Activated CD8-positive, alpha-beta T cell treated with anti-CD3 and anti-CD28 coated beads, Interleukin-2, amount 10 ng/mL, durations not matched to agents 7 days and 5 days (primary cell): ENCODE results near the gene PADI3. TPM values are rescaled to one million over a fixed set of nuclear protein-coding genes. Genes with fewer than 3 reads are reported as not detected.

Source experiments
- ATAC-seq: fragments of 150-1000 bp; cut with Tn5 transposase; one replicate; pipeline ENCODE4 v1.10.0; 2021; ENCODE audit warnings: moderate library complexity
- CTCF ChIA-PET: fragments of 350-600 bp; sonication (Branson Sonifier 250); formaldehyde crosslinking; loops from one replicate; lab custom pipeline; 2021; ENCODE audit warnings: antibody characterized with exemption; lab: Charles Lee
- POLR2A ChIA-PET: fragments of 350-600 bp; sonication (Branson Sonifier 250); formaldehyde crosslinking; loops from one replicate; lab custom pipeline; 2021; ENCODE audit warnings: antibody characterized with exemption; lab: Charles Lee
- DNase-seq: peaks from one replicate; pipeline ENCODE4 v3.0.0-alpha.2; 2020
- H3K27ac Mint-ChIP-seq: one replicate; pipeline ENCODE4 v1.8.0; 2021; ENCODE audit warnings: mild to moderate bottlenecking, mixed read lengths
- H3K27me3 Mint-ChIP-seq: one replicate; pipeline ENCODE4 v1.8.0; 2021; ENCODE audit warnings: low read depth, mixed read lengths
- H3K36me3 Mint-ChIP-seq: one replicate; pipeline ENCODE4 v1.8.0; 2021; ENCODE audit warnings: low read depth, mixed read lengths
- H3K4me1 Mint-ChIP-seq: one replicate; pipeline ENCODE4 v1.8.0; 2021; ENCODE audit warnings: low read depth, mixed read lengths
- H3K4me3 Mint-ChIP-seq: one replicate; pipeline ENCODE4 v1.8.0; 2021; ENCODE audit warnings: mild to moderate bottlenecking, mixed read lengths
- H3K9me3 Mint-ChIP-seq: one replicate; pipeline ENCODE4 v1.8.0; 2022; ENCODE audit warnings: mixed read lengths; ENCODE audit not compliant: insufficient read depth
- total RNA-seq, 2 experiments: library from RNA; stranded (reverse); gene quantifications; one replicate each; pipeline ENCODE4 v1.2.3, GENCODE V29; 2021

PADI3 gene
- total RNA-seq, 2 experiments from 2014 or later, result not detected

DNA sequence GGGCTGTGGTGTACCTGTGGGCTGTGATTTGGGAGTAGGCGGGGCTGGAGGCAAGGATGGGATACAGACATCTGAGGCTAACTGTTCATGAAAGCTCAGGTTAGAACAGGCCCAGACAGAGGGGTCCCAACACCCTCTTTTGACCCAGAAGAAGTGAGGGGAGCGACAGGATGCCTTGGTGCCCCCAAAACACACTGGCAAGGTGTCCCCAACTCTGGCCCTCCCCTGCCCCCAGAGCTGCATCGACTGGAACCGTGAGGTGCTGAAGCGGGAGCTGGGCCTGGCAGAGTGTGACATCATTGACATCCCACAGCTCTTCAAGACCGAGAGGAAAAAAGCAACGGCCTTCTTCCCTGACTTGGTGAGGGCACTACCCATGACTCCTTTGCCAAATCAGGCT lies 31.5 kb downstream of the PADI3 start:
- H3K9me3 Mint-ChIP-seq, result no peaks in the 10 kb centered on the region
- H3K4me1 Mint-ChIP-seq, result no peaks in the 10 kb centered on the region
- CTCF ChIA-PET, result no interaction called here
- no peak overlapping the region for H3K27ac Mint-ChIP-seq
- POLR2A ChIA-PET, result no interaction called here
- H3K4me3 Mint-ChIP-seq, result no peak overlapping the region
- ATAC-seq, result no peak
- no peak for DNase-seq
- H3K36me3 Mint-ChIP-seq, result no peaks in the 10 kb centered on the region
- peaks cover 7% of the 10 kb centered on the region for H3K27me3 Mint-ChIP-seq

DNA sequence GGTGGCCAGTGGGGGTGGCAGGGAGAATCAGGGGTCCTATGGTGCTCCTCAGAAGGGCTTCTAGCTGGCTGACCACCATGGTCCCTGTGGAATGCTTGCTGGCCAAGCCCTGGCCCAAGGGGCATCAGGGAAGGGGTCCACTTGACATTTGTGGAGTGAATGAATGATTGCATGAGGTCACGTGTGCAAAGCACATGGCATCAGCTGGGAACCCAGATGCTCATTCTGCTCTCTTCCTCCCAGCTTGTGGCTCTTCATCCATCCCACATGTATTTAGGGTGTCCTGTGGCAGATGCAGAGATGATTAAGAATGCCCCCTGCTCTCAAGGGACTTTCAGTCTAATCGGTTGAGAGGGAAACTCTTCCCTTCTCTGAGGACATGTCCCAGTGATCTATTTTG lies 32.0 kb downstream of the PADI3 start:
- CTCF ChIA-PET, result no interaction called here
- H3K9me3 Mint-ChIP-seq, result no peaks in the 10 kb centered on the region
- no peak overlapping the region for H3K27ac Mint-ChIP-seq
- no peaks in the 10 kb centered on the region for H3K4me1 Mint-ChIP-seq
- H3K27me3 Mint-ChIP-seq, result peaks cover 6% of the 10 kb centered on the region
- no peak overlapping the region for H3K4me3 Mint-ChIP-seq
- no peak for DNase-seq
- POLR2A ChIA-PET, result no interaction called here
- no peak for ATAC-seq
- no peaks in the 10 kb centered on the region for H3K36me3 Mint-ChIP-seq

DNA sequence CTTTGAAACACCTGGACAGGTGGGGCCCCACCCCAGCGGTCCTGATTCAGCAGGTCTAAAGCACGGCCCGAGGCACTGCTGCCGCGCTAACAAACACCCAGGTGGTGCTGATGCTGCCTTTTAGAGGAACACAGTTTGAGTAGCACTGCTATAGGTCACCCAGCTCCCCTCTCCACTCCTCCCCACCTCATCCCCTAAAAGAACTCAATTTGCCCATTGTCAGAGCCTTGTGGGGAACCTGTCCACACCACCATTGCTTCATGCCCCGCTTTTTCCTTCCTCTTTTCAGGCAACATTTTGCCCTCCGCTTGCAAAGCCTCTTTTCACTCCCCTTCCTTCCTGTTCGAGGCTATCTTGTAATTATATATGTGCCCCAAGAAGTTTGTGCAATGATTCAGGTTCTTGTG lies 32.9 kb downstream of the PADI3 start:
- ChIA-PET POLR2A (interaction anchor here (0.7 kb wide), 1 partner anchor 546 kb away, joined by 3 read pairs; no protein-coding TSS in a partner anchor), CTCF (no interaction called here)
- DNase-seq, result no peak
- Mint-ChIP-seq H3K4me1 (no peaks in the 10 kb centered on the region), H3K27ac (no peak overlapping the region), H3K9me3 (no peaks in the 10 kb centered on the region), H3K4me3 (no peak overlapping the region), H3K27me3 (peaks cover 6% of the 10 kb centered on the region), H3K36me3 (no peaks in the 10 kb centered on the region)
- ATAC-seq, result no peak

DNA sequence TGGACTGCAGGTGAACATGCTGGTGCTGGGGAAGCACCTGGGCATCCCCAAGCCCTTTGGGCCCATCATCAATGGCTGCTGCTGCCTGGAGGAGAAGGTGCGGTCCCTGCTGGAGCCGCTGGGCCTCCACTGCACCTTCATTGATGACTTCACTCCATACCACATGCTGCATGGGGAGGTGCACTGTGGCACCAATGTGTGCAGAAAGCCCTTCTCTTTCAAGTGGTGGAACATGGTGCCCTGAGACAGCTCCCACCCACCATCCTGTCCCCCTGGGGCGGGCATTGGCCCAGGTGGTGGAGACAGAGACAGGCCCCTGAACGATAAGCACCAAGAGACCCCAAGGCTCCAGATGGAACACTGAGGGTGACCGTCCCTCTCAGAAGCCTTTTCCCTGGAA lies 33.9 kb downstream of the PADI3 start:
- Mint-ChIP-seq H3K4me3 (no peak overlapping the region), H3K36me3 (no peaks in the 10 kb centered on the region), H3K9me3 (no peaks in the 10 kb centered on the region), H3K27me3 (peaks cover 6% of the 10 kb centered on the region), H3K4me1 (no peaks in the 10 kb centered on the region), H3K27ac (no peak overlapping the region)
- ChIA-PET POLR2A (no interaction called here), CTCF (no interaction called here)
- ATAC-seq (no peak), DNase-seq (no peak)

DNA sequence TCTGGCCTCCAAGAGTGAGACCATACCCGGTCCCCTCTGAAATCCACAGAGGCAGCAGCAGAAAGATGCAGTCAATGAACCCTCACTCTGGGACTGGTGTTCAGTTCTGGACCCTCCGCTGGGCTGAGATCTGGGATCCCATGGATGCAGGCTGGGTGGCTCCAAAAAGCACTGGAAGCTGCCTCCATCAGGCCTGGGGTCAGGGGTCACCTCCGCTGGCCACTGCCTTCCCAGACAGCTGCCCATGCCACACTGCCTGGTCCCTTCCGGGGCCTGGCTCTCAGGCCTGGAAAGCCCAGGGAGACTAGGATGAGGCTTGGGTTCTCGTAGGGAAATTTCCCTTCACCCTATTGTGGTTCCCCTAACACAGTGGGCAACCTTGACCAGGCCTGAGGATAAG lies 37.7 kb downstream of the PADI3 start:
- ATAC-seq, result no peak
- H3K27ac Mint-ChIP-seq, result no peak overlapping the region
- H3K9me3 Mint-ChIP-seq, result no peaks in the 10 kb centered on the region
- DNase-seq, result no peak
- H3K4me1 Mint-ChIP-seq, result no peaks in the 10 kb centered on the region
- POLR2A ChIA-PET, result no interaction called here
- no peak overlapping the region for H3K4me3 Mint-ChIP-seq
- peaks cover 6% of the 10 kb centered on the region for H3K27me3 Mint-ChIP-seq
- CTCF ChIA-PET, result no interaction called here
- no peaks in the 10 kb centered on the region for H3K36me3 Mint-ChIP-seq

DNA sequence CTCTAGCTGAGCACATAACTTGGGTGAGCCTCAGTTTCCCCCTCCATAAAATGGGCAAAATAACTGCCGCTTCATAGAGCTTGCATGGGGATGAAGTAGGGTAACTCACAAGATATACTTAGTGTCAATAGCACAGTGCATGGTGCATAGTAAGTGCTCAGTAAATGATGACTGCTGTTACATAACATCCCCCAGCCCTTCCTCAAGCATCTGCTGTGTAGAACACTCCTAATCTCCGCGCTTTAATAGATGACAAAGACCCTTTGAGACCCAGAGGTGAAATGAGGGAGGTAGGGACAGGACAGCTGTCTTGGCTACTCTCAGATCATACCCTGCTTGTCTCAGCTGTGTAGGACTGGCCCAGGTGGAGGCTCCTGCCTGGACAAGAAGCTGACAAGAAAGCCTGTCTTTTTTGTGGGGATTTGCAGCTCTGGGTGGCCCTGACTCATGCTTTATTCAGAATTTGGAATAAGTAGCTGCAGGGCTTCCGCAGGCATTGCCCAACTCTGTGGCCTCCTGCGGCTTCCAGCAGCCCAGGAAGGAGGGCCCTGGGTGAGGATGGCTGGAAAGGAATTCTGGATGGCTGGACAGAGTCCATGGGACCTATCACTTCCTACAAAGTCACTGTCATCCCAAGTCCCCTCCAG lies 38.4 kb downstream of the PADI3 start:
- Mint-ChIP-seq H3K27me3 (peaks cover under 1% of the 10 kb centered on the region), H3K4me3 (no peak overlapping the region), H3K9me3 (no peaks in the 10 kb centered on the region), H3K27ac (no peak overlapping the region), H3K36me3 (no peaks in the 10 kb centered on the region), H3K4me1 (no peaks in the 10 kb centered on the region)
- DNase-seq (no peak), ATAC-seq (no peak)
- ChIA-PET POLR2A (no interaction called here), CTCF (no interaction called here)

DNA sequence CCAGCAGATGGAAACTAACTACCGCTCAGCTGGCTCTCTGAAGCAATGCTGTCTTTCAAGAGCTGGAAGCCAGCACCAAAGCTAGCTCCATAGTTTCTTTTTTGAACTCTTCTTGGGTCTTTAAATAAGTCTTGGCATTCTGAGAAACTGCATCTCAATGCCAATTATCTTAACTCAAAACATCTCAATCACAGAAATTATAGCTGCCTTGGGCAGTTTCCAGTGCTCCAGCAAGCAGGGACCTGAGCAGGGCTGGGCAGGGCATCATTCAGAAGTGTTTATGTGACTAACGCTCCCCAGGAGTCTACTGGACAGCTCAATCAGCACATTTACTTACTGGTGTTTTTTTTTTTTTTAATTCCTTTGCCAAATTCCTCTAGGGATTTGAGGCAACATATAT lies 40.8 kb downstream of the PADI3 start:
- ChIA-PET CTCF (no interaction called here), POLR2A (no interaction called here)
- Mint-ChIP-seq H3K27me3 (peaks cover 4% of the 10 kb centered on the region), H3K36me3 (no peaks in the 10 kb centered on the region), H3K4me1 (no peaks in the 10 kb centered on the region), H3K27ac (no peak overlapping the region), H3K4me3 (no peak overlapping the region), H3K9me3 (no peaks in the 10 kb centered on the region)
- DNase-seq (no peak), ATAC-seq (no peak)

DNA sequence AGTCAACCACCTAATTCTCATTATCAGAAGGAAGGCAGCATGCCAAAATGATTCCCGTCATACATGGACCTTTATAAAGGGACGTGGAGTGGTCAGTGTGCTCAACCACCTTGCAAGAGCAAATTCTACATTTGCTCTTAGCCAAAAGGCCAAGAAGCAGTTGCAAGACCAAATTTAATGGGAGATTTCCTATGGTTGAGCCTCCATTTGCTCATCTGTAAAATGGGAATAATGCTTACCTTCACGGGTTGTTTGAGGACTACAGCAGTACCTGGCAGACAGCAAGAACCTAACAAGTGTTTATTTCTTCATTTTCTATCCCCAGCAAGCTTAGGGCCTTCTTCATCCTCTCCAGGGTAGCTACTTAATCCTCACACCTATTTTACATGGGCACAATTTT lies 41.7 kb downstream of the PADI3 start:
- Mint-ChIP-seq H3K9me3 (no peaks in the 10 kb centered on the region), H3K4me1 (no peaks in the 10 kb centered on the region), H3K36me3 (no peaks in the 10 kb centered on the region), H3K27ac (no peak overlapping the region), H3K27me3 (peaks cover 4% of the 10 kb centered on the region), H3K4me3 (no peak overlapping the region)
- ATAC-seq (no peak), DNase-seq (no peak)
- CTCF ChIA-PET, result interaction anchor here (0.9 kb wide), 1 partner anchor 17 kb away, joined by 3 read pairs; no protein-coding TSS in a partner anchor
- POLR2A ChIA-PET, result no interaction called here

DNA sequence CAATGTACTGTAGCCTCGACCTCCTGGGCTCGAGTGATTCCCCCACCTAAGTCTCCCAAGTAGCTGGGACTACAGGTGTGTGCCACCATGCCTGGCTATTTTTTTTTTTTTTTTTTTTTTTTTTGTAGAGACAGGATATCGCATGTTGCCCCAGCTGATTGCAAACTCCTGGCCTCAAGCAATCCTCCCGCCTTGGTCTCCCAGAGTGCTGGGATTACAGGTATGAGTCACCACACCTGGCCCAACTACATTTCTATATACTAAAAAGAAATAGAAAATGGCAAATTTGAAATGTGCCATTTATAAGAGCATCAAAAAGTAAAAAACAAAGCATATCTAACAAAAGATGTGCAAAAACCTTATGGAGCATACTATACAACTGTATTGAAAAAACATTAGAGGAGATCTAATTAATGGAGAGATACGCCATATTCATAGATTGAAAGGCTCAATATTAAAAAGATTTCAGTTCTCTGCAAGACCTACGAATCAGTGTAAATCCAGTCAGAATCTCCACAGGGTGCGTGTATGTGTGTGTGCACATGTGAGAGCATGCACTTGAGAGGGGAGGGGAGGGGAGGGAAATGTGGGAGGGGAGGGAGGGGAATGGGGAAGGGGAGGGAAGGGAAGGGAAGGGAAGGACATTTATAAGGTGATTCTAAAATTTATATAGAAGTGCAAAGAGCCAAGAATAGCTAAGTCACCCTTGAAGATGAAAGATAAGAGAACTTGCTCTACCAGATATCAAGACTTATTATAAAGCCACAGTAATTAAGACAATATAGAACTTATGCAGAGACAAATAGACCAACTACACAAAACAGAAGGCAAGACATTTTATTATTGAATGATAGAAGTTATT lies 43.6 kb downstream of the PADI3 start:
- Mint-ChIP-seq H3K36me3 (no peaks in the 10 kb centered on the region), H3K27ac (no peak overlapping the region), H3K4me1 (no peaks in the 10 kb centered on the region), H3K27me3 (peaks cover 4% of the 10 kb centered on the region), H3K9me3 (no peaks in the 10 kb centered on the region), H3K4me3 (no peak overlapping the region)
- ChIA-PET POLR2A (no interaction called here), CTCF (no interaction called here)
- DNase-seq, result no peak
- ATAC-seq, result no peak

DNA sequence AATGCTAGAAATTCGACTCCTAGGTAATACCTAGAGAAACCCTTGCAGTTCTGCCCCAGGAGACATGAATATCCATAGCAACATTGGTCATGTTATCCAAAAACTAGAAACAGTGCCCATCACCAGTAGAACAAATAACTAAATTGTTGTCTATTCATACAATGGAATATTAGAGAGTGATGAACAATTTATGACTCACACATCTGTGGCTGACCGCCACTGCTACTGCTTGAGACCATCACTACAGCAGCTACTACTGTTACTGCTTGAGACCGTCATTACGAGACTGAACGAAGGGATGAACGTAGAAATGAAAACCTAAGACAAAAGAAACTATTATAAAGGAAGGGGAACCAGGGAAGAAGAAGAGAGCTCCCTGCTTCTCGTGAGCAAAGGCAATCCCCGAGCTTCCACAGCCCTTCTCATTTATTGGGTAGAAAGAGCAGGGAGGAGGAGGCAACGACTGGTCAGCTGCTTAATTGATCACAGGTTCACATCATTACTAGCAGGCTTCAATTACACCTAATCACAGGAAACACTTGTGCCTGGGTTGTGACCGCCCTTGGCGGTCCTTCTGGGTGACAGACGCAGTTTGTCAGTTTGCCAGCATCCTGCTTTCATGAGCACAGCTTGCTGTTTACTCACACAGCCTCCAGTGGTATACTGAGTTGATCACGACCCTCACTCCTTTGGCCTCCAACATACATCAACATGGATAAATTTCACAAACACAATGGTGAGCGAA lies 45.0 kb downstream of the PADI3 start:
- Mint-ChIP-seq H3K4me3 (no peak overlapping the region), H3K27me3 (peaks cover 4% of the 10 kb centered on the region), H3K4me1 (no peaks in the 10 kb centered on the region), H3K36me3 (no peaks in the 10 kb centered on the region), H3K27ac (no peak overlapping the region), H3K9me3 (no peaks in the 10 kb centered on the region)
- ATAC-seq (no peak), DNase-seq (no peak)
- CTCF ChIA-PET, result interaction anchor here (0.8 kb wide), 1 partner anchor 1501 kb away, joined by 3 read pairs; no protein-coding TSS in a partner anchor
- POLR2A ChIA-PET, result no interaction called here

DNA sequence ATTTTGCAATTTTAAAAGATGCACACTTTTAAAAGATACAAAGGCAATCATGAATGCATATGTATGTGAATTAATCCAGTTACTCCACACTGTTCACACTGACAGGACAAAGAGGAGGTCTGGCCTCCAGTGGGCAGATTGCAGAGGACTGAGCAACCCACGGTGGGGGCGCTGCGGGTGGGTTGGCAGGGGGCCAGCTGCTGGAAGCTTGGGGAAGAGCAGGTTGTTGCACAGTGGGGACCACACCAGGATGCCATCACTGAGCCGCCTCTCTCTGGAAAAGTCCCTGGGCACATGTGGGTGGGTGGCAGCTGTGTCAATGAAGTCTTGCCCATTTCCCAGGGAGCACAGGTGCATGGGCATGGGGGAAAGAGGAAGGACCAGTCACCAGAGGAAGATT lies 46.4 kb downstream of the PADI3 start:
- ChIA-PET CTCF (no interaction called here), POLR2A (no interaction called here)
- H3K4me3 Mint-ChIP-seq, result no peak overlapping the region
- H3K27ac Mint-ChIP-seq, result no peak overlapping the region
- no peaks in the 10 kb centered on the region for H3K9me3 Mint-ChIP-seq
- no peak for DNase-seq
- H3K36me3 Mint-ChIP-seq, result no peaks in the 10 kb centered on the region
- no peak for ATAC-seq
- peaks cover 4% of the 10 kb centered on the region for H3K27me3 Mint-ChIP-seq
- H3K4me1 Mint-ChIP-seq, result no peaks in the 10 kb centered on the region

DNA sequence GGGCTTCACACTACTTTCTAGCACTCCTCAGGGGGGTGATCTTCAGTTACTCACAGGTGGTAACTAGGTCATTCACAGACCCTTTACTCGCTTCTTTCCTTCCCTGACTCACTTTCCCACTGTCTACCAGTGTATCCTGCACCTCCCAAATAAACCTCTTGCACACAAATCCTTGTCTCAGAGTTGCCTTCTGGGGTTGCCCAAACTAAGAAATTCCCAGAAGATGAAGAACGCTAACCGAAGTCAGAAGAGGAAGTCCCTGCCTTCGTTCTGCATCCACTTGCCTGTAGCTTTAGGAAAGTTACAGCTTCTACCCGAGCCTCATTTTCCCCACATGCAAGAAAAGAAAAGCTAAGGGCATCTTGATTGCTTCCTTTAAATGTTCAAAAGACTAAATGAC lies 47.2 kb downstream of the PADI3 start:
- no peak for ATAC-seq
- CTCF ChIA-PET, result no interaction called here
- no peaks in the 10 kb centered on the region for H3K9me3 Mint-ChIP-seq
- POLR2A ChIA-PET, result no interaction called here
- H3K4me1 Mint-ChIP-seq, result no peaks in the 10 kb centered on the region
- no peak overlapping the region for H3K27ac Mint-ChIP-seq
- no peak overlapping the region for H3K4me3 Mint-ChIP-seq
- no peak for DNase-seq
- H3K36me3 Mint-ChIP-seq, result no peaks in the 10 kb centered on the region
- H3K27me3 Mint-ChIP-seq, result peaks cover 4% of the 10 kb centered on the region
